H1 (cell line): ENCODE measurements around the gene CNRIP1. TPM values are rescaled to one million over a fixed set of nuclear protein-coding genes. Genes with fewer than 3 reads are reported as not detected.

Source experiments
- ATF2 ChIP-seq: IDR thresholded peaks from 2 replicates; pipeline ENCODE4 v1.6.1; 2012; ENCODE audit warnings: low read length, inconsistent platforms
- CHD7 ChIP-seq: fragments of 300-600 bp; sonication (generic); IDR thresholded peaks from 2 replicates; pipeline ENCODE4 v1.7.1; 2012; ENCODE audit warnings: low read length, moderate library complexity, mild to moderate bottlenecking, inconsistent platforms; ENCODE audit not compliant: insufficient replicate concordance
- CREB1 ChIP-seq: IDR thresholded peaks from 2 replicates; pipeline ENCODE4 v1.6.1; 2012; ENCODE audit warnings: inconsistent platforms
- CTBP2 ChIP-seq: IDR thresholded peaks from 2 replicates; pipeline ENCODE4 v1.7.0; 2011; ENCODE audit warnings: borderline replicate concordance, mild to moderate bottlenecking, moderate library complexity, mixed read lengths, low read length; ENCODE audit not compliant: insufficient read depth, insufficient read length
- NRF1 ChIP-seq: IDR thresholded peaks from 2 replicates; pipeline ENCODE4 v1.6.1; 2011; ENCODE audit warnings: mild to moderate bottlenecking, low read depth, low read length, improper control_type of control experiment
- POLR2A ChIP-seq, 2 experiments: IDR thresholded peaks; 1 replicate in 1 of 2; 2 replicates in 1 of 2; pipeline ENCODE4 v1.6.1; 2011; ENCODE audit warnings: low read depth in 2 of 2, low read length in 2 of 2, mild to moderate bottlenecking in 2 of 2; ENCODE audit errors: control extremely low read depth in 1 of 2
- RAD21 ChIP-seq, 2 experiments: IDR thresholded peaks in 1 of 2; conservative IDR thresholded peaks in 1 of 2; 2 replicates each; pipeline ENCODE4 v1.6.1; 2011; ENCODE audit warnings: low read depth in 2 of 2, low read length in 2 of 2, improper control_type of control experiment in 1 of 2, inconsistent platforms in 1 of 2, mild to moderate bottlenecking in 1 of 2, moderate library complexity in 1 of 2
- TAF7 ChIP-seq: optimal IDR thresholded peaks from 2 replicates; pipeline ENCODE3; 2011; ENCODE audit warnings: low read depth, mild to moderate bottlenecking, inconsistent platforms, low read length, moderate library complexity, borderline replicate concordance
- polyA plus RNA-seq, 7 experiments: library from polyadenylated mRNA; depleted of rRNA in 3 of 7; stranded (reverse) in 5 of 7; unstranded in 2 of 7; fragments of >200 nt in 5 of 7; fragments of 200-250 nt in 2 of 7; gene quantifications; 1 replicate in 5 of 7; 2 replicates in 1 of 7; 4 replicates in 1 of 7; pipeline versions ENCODE4 v1.2.1 to v1.2.3, GENCODE V29; 2011 to 2013; ENCODE audit warnings: missing spikeins in 2 of 7, mixed read lengths in 2 of 7
- total RNA-seq: library from RNA; stranded (reverse); fragmentation: NEBNext Ultra II Directional; extraction: Animal tissue kit (Norgen Biotek cat#: 25700); gene quantifications from 2 replicates; pipeline ENCODE4 v1.2.1, GENCODE V29; 2021

The CNRIP1 gene
- total and polyA plus RNA-seq, 2 of the 8 experiments (the other 6 are each of a cell fraction or from before 2014, with no cell fraction given) = 4.6 to 7.0 TPM

GRCh38 chr2:68357605-68358337 is 38.0 kb upstream of the CNRIP1 start (continued):
- TF ChIP-seq CHD7 (no peak), ATF2 (no peak), RAD21 (IDR thresholded peaks at IDR 0.05 in 1 of 2, conservative IDR thresholded peaks at IDR 0.05 in 1 of 2; ENCODE audit: low read depth in 2 of 2, low read length in 2 of 2) (peak; percentile 78 to 79), CREB1 (no peak), NRF1 (no peak), TAF7 (no peak), CTBP2 (no peak), POLR2A (IDR thresholded peaks at IDR 0.05; ENCODE audit: control extremely low read depth in 1 of 2, low read depth in 2 of 2, low read length in 2 of 2) (no peak)
